Measurements from ENCODE around the gene TIPIN. TPM values are rescaled to one million over a fixed set of nuclear protein-coding genes. Genes with fewer than 3 reads are reported as not detected.
A peak's percentile ranks its signal among the peaks of the same experiment; 100 is the strongest.

The TIPIN gene
- total and polyA plus RNA-seq, 2 experiments from 2014 or later, result 5.4 to 6.4 TPM

GRCh38 chr15:66378814-66379430 lies 22.4 kb upstream of the TIPIN start:
- WGBS (ENCODE audit: low lambda C conversion rate, missing lambda C conversion rate), result 90% methylated on average over 7 of the region's 7 CpGs
- H3K36me3 ChIP-seq (replicated peaks; ENCODE audit: insufficient read depth, low read depth), result no peaks in the 10 kb centered on the region

DNA sequence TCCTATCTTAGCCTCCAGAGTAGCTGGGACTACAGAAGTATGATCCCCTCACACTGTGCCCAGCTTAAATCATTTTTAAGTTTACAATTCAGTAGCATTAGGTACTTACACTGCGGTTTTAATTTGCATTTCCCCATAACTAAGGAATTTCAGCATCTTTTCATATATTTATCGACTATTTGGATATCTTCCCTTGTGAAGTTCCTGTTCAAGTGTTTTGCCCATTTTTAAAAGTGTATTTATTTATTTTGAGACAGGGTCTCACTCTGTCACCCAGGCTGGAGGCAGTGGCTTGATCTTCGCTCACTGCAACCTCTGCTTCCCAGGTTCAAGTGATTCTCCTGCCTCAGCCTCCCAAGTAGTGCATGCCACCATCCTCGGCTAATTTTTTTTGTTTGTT lies 17.7 kb upstream of the TIPIN start:
- Histone ChIP-seq H3K36me3 (replicated peaks; ENCODE audit: insufficient read depth, low read depth) (no peaks in the 10 kb centered on the region), H3K79me2 (no peaks in the 10 kb centered on the region), H3K27ac (no peak overlapping the region), H3K4me3 (no peak overlapping the region), H3K27me3 (no peaks in the 10 kb centered on the region), H3K9me2 (replicated peaks; ENCODE audit: insufficient read depth) (no peaks in the 10 kb centered on the region), H3K4me1 (ENCODE audit: insufficient read depth) (no peaks in the 10 kb centered on the region), H3K4me2 (no peak overlapping the region), H2AFZ (no peak overlapping the region), H3K9me3 (ENCODE audit: low read depth) (no peaks in the 10 kb centered on the region), H4K20me1 (ENCODE audit: insufficient read depth, poor library complexity, severe bottlenecking) (no peaks in the 10 kb centered on the region)
- no peak for DNase-seq (ENCODE audit: low spot score)
- TF ChIP-seq EZH2 (IDR thresholded peaks at IDR 0.05; ENCODE audit: borderline replicate concordance) (no peak), CTCF (IDR thresholded peaks at IDR 0.05; ENCODE audit: poor library complexity) (no peak), EZH2phosphoT487 (IDR thresholded peaks at IDR 0.05; ENCODE audit: low read depth, severe bottlenecking, unreplicated experiment) (no peak)
- 93% methylated on average over 4 of the region's 4 CpGs for WGBS (ENCODE audit: low lambda C conversion rate, missing lambda C conversion rate)

More at GRCh38 chr15:66378814-66379430, 22.4 kb upstream of the TIPIN start:
- Histone ChIP-seq H3K27me3 (no peaks in the 10 kb centered on the region), H3K4me2 (no peak overlapping the region), H4K20me1 (ENCODE audit: insufficient read depth, poor library complexity, severe bottlenecking) (no peaks in the 10 kb centered on the region), H2AFZ (no peak overlapping the region), H3K9me3 (ENCODE audit: low read depth) (no peaks in the 10 kb centered on the region), H3K4me3 (no peak overlapping the region), H3K9me2 (replicated peaks; ENCODE audit: insufficient read depth) (no peaks in the 10 kb centered on the region), H3K79me2 (no peaks in the 10 kb centered on the region), H3K4me1 (ENCODE audit: insufficient read depth) (no peaks in the 10 kb centered on the region), H3K27ac (no peak overlapping the region)
- no peak for DNase-seq (ENCODE audit: low spot score)
- TF ChIP-seq EZH2 (IDR thresholded peaks at IDR 0.05; ENCODE audit: borderline replicate concordance), result no peak
- TF ChIP-seq EZH2phosphoT487 (IDR thresholded peaks at IDR 0.05; ENCODE audit: low read depth, severe bottlenecking, unreplicated experiment), result no peak
- TF ChIP-seq CTCF (IDR thresholded peaks at IDR 0.05; ENCODE audit: poor library complexity), result no peak

DNA sequence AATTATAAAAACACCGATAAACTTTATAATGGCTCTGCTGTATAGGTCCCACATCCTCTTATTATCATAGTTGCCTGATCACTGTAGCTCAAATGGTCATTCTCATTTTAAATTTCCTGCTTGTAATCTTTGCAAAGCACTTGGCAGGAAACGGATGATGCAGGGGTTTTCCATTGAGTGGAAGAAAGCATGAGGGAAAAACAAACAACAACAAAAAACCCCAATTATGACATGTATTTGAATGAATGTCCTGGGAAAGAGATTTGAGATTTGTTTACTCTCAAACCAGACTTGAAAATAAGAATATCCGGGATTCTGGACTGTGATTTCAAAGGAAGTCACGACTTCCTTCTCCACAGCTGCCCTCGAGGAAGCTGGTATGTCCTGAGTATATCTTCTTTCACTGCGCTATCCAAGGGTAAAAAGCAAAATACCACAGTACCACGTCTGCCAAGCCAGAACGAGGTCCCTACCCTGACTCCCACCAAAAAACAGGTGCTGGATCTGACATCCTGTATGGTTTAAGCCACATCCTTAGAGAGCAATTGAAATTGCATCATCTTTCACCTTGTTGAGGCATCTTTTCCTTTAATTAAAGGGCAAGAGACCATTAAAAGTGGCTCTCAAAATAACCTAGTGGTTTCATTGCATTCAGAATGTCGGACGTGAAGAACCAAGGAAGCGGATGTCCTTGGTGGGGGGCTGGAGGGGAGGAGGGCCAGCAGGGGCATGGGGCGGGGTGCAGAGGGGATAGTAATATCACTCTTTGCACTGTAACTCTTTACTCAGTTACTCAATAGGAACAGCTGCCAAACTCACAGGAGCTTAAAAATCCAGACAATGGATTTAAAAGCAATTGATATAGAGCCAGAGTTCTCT lies 13.5 kb upstream of the TIPIN start:
- Histone ChIP-seq H3K27ac (no peak overlapping the region), H3K36me3 (replicated peaks; ENCODE audit: insufficient read depth, low read depth) (no peaks in the 10 kb centered on the region), H3K4me1 (ENCODE audit: insufficient read depth) (no peaks in the 10 kb centered on the region), H3K27me3 (no peaks in the 10 kb centered on the region), H3K79me2 (no peaks in the 10 kb centered on the region), H3K4me3 (no peak overlapping the region), H3K9me3 (ENCODE audit: low read depth) (no peaks in the 10 kb centered on the region), H2AFZ (peak overlapping the region; percentile 29), H4K20me1 (ENCODE audit: insufficient read depth, poor library complexity, severe bottlenecking) (no peaks in the 10 kb centered on the region), H3K9me2 (replicated peaks; ENCODE audit: insufficient read depth) (no peaks in the 10 kb centered on the region), H3K4me2 (peak overlapping the region; percentile 25)
- TF ChIP-seq EZH2 (IDR thresholded peaks at IDR 0.05; ENCODE audit: borderline replicate concordance) (no peak), EZH2phosphoT487 (IDR thresholded peaks at IDR 0.05; ENCODE audit: low read depth, severe bottlenecking, unreplicated experiment) (no peak), CTCF (IDR thresholded peaks at IDR 0.05; ENCODE audit: poor library complexity) (no peak)
- DNase-seq (ENCODE audit: low spot score), result no peak
- WGBS (ENCODE audit: low lambda C conversion rate, missing lambda C conversion rate), result 61% methylated on average over 12 of the region's 12 CpGs
